ENCODE data around the gene PLPPR2. TPM values are rescaled to one million over a fixed set of nuclear protein-coding genes. Genes with fewer than 3 reads are reported as not detected.
"Not testable (repeated sequence)": the region's sequence is repeated elsewhere in the genome, so short reads cannot be mapped to it uniquely, and the experiment has no call there.

PLPPR2 gene
- total RNA-seq, 1 donor from 2014 or later = 28.2 TPM

DNA sequence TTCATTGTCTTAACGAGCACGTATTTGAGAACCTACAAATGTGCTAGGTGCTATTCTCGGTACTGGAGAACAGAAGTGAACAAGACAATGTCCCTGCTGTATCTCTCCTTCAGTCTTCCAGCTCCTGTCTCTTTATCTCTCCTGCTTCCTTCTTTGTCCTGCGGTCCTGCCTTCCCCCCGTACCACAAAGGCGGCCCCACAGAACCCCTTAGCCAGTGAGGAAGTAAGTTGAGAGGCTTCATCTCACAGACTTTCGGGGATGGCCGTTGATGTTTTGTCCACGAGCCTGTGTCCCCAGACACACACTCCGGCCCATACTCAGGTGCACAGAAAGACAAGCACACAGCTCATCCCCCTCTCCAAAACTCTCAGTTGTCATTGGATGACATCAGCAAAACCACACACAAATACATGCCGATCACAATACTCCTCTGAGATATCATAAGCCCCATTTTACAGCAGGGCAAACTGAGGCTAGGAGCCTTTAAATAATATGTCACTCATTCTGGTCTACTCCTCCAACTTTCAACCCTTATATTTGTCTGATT, 18.7 kb downstream of the PLPPR2 start:
- DNase-seq = no peak

DNA sequence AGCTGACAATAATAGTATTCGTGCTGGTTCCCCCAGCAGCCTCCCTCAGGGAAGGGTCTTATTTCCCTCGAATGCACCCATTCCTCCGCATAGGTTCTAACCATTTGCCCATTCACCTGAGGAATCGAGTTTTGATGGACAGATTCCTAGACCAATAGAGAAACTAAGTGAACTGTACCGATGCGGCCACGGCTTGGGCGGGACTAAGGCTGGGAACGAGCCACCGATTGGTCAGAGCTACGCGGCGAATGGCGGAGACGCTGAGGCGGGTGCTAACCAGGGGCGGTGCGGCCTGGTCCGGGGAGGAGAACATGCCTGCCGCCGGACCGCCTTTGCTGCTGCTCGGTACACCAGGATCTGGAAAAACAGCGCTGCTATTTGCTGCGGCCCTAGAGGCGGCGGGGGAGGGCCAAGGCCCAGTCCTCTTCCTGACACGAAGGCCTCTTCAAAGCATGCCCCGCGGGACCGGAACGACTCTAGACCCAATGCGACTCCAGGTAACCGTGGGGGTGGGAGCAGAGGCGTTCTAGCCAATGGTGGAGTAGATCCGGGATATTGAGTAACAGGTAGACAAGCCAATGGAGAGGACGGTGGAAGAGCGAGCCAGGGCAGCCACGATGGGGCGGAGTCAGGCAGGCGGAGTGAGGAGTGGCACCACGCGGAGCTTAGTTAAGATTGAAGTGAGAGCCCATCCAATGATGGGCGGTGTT, 19.4 kb downstream of the PLPPR2 start, which contains the start of gene SWSAP1:
Gene SWSAP1 (plus strand): TSS at position 234 of the 710 bp plus-strand sequence. CDS start 15 bp downstream, at position 249.
- DNase-seq = peak; percentile 99

DNA sequence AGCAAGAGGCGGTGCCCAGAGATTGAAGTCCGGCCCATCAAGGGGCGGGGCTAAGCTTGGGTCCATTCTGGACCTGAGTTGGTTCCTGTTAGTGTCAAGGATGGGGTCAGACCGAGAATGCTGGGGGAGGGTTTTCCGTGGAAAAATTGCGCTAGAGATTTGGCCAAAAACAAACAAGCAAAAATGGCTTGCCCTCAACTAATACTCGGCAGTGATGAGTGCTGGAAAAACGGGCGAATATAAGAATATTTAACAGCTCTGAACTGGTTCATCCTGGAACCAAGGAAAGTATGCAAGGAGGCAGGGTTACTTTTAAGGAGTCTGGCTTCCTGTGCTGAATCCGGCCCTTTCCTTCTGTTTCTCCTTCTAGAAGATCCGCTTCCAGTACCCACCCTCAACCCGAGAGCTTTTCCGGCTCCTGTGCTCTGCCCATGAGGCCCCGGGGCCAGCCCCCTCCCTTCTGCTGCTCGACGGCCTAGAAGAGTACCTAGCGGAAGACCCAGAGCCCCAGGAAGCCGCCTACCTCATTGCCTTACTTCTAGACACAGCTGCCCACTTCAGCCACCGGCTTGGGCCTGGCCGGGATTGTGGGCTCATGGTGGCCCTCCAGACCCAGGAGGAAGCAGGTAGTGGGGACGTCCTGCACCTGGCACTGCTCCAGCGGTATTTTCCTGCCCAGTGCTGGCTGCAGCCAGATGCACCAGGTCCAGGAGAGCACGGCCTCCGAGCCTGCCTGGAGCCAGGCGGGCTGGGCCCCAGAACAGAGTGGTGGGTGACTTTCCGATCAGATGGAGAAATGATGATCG, 20.1 kb downstream of the PLPPR2 start:
- no peak for DNase-seq

DNA sequence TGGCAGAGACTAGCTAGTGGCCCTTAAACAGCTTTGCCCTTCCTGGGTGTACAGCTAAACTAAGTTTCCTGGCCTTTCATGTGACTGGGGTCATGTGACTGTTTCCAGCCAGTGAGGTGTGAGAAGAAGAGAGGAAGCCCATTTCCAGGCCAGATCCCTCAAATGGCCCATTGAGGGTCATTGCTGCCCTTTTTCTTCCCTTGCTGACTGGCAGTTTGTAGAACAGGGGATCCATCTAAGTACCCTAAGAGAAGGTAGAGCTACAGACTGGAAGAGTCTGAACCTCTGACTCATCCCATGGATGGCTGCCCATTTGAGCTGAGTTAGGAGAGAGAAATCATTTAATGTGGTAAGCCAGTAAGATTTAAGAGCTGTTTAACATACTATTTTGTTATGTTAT, 22.0 kb downstream of the PLPPR2 start:
- no peak for DNase-seq

DNA sequence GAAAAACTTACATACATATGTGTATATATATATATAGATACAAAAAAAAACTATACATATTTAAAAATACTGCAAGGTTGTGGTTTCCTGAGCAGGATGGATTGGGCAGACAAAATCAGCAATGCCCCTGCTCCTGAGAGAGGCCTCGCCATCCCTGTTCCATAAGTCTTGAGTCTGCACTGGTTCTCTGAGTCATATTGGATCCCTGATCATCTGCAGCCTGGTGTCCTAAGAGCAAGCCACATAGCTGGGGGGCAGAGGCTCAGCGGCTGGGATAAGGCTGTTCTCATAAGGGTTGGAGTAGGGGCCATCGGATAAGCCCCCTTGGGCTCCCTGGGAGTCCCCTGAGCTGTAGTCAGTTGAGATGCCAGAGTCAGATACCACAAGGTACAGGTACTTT, 22.5 kb downstream of the PLPPR2 start:
- no peak for DNase-seq

DNA sequence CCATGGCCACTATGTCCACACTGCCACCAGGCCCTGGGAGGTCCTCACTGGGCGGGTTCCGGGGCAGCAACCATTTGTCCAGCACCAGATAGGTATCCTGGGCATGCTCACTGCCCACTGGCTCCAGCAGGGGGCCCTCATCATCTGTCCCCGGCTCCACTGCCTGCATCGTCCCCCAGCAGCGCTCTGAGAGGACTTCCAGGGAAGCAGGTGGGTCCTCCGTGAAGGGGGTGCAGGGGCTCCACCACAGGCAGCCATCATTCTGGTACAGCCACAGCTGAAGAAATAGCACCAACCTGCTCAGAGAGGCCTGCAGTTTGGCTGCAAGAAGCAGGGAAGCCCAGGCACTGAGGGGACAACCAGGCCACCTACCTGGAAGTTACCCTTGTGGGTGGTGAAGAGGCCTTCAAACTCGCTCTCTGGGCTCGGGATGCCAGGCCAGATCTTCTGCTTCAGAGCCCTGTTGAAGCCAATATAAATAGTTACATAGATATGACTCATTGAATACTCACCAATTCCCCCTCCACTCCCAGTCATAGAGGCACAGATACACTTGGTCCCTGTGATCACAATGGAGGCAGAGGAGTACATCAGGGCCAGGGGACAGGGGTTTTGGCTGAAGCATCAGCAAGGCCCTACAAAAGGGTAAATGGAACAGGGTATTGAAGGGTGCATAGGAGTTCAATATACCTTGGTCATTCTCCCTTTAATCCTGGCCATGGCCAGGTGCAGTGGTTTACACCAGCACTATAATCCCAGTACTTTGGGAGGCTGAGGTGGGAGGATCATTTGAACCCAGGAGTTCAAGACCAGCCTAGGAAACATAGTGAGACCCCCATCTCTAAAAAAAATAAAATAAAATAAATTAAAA, 23.3 kb downstream of the PLPPR2 start:
- DNase-seq = no peak

DNA sequence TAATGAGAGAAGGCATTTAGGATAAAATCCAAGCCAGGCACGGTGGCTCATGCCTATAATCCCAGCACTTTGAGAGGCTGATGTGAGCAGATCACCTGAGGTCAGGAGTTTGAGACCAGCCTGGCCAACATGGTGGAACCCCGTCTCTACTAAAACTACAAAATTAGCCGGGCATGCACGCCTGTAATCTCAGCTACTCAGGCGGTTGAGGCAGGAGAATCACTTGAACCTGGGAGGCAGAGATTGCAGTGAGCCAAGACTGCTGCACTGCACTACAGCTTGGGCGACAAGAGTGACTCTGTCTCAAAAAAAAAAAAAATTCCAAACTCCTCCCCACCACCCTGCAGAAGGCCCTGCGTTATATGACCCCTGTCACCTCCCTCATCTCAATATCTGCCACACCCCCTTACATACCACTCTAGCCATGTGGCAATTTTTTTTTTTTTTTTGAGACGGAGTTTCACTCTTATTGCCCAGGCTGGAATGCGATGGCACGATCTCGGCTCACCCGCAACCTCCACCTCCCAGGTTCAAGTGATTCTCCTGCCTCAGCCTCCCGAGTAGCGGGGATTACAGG, 24.1 kb downstream of the PLPPR2 start:
- not testable (repeated sequence) for DNase-seq

DNA sequence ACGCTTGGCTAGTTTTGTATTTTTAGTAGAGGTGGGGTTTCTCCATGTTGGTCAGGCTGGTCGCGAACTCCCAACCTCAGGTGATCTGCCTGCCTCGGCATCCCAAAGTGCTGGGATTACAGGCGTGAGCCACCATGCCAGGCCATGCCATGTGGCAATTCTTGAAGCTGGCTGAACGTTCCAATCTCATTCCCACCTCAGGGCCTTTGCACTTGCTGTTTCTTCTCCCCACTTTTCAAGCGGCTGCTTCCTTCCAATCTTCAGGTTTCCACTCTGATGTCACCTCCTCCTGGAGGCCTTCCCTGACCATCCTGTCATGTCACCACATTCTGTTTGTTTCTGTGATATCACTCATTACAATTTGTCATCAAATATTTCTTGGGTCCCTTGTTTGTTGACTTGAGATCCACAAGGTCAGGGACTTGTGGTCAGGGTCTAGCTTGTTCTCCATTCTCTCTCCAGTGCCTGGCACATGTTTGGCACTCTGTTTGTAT, 24.7 kb downstream of the PLPPR2 start:
- DNase-seq = no peak

DNA sequence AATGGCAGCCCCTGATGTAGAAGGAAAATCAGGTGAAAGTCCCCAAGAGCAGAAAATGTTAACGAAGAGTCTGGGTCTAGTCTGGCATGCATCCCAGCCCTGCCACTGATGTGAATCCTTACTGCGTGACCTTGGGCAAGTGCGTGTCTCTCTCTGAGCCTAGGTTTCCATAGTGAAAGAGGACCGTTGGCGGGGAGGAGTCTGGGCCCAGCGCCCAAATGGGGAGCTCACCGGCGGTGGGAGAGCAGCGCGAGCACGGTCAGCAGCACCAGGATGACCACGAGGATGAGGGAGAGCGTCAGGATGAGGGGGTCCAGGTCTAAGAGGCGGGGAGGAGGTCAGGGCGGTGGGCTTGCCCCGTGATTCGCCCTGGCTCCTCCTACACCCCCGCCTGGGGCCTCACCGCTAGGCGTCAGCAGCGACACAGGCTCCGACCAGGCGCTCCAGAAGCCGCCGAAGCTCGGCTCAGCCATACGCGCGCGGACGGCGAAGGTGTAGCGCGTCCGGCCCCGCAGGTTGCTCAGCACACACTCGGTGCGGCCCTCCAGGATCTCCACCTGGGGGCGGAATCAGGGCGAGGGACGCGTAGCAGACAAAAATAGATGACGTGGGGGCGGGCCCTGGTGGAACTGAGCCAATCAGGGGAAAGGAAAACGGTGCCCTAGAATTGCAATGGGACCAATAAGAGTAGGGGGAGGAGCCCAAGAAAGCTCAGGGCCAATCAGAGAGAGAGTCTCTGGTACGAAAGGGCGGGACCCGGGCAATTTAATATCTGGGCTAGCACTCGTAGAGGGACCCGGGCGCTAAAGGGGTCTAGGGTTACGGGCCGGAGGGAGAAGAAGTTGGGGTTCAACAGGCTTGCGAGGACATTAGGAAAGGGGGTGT, 25.7 kb downstream of the PLPPR2 start:
- DNase-seq = peak; percentile 89

DNA sequence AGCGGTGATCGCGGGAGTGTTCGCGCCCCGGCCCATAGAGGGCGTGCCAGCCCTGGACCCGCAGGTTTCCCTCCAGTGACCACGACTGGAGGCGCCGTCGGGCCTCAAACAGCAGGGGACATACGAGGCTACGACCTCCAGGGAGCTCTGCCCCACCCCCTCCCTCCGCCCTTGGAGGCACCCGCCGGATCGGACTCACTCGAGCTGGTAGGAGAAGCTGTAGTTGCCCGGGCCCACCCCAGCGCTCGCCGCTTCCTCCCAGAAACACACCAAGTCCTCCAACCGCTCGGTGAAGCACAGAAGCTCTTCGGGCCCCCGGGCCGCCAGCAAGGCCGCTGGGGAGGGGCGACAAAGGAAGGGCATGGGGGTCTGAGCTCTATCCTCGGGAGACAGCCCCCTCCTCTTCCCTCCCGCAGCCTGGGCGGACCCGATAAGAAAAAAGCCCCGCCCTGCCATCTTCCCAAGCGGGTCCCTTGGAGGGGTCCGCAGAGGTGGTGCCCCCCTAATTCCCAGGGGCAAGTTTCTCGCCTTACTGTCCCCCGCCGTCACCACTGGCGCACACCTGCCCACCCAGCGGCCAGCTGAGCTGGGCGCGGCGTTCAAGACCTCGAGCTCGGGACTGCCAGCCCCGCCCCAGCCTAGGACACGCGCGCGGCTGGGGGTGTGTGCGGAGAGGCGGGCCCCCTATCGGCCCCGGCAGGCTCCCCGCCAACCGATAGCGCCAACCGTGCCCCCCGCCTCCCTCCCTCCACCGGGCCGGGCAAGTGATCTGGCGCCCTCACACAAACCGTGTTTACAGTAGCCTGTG, 27.9 kb downstream of the PLPPR2 start:
- no peak for DNase-seq

DNA sequence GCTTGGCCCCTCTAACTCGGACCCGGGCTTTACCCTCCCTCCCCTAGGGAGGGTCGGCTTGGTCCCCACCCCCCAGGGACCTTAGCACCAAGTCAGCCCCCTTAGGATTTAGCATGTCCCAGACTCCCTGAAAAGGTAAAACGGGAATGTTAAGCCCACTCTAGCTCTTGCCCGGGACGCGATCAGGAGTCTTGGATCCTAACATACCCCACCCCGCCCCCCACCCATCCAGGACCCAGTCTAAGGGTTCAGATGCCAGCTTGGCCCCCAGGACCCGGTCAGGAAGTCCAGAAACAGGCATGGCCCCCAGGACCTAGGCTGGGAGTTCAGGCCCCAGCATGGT, 28.4 kb downstream of the PLPPR2 start:
- DNase-seq = no peak

DNA sequence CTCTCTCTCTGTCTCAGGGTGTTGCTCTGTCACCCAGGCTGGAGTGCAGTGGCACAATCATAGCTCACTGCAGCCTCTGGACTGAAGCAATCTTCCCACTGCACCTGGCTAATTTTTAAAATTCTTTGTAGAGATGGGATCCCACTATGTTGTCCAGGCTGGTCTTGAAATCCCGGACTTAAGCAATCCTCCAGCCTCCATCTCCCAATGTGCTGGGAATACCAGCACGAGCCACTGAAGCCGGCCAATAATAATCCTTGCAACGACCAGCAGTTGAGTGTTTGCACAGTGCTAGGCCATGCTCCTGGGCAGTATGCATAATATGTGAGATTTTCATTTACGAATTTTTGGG, 29.5 kb downstream of the PLPPR2 start:
- no peak for DNase-seq

DNA sequence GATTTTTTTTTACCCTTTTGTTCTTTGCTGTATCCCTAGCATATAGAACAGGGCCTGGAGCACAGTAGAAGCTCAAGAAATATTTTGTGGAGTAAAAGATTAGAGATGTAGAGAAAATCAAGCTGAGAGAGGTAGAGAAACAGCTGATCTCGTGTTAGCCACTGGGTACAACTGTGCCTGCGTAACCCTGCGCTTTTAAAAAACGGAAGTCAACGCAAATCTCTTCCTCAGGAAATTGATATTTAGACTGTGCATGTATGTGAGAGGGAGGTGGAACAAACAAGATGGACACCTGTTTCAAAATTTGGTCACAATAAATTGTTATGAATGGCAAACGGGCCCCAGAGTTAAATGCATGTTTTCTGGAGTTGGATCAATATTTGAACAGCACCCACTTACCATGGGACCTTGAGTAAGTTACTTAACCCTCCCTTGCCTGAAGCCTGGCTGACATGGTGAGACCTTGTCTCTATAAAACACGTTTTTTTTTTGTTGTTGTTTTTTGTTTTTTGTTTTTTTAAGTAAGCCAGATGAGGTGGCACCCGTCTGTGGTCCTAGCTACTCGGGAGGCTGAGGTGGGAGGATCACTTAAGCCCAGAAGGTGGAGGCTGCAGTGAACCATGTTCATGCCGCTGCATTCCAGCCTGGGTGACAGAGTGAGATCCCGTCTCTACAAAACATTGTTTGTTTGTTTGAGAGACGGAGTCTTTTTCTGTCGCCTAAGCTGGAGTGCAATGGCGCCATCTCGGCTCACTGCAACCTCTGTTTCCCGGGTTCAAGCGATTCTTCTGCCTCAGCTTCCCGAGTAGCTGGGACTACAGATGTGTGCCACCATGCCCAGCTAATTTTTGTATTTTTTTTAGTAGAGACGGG, 32.2 kb downstream of the PLPPR2 start:
- DNase-seq = no peak

DNA sequence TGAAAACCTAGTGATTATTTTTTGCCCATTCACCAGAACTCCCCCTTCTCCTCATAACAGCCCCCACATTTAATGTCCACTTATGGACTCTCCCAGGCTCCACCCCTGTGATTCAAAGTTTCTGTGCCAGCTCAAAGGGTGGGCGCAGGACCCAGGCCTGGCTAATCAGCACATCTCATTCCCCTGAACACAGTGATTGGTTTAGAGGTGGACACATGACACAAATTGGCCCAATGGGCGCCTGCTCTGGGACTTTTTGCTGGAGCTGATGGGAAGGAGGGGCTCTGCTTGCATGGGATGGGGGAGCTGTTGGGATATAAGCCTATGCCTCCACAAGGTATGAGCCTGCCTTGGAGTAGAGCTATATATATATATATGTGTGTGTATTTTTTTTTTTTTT, 35.1 kb downstream of the PLPPR2 start:
- no peak for DNase-seq

DNA sequence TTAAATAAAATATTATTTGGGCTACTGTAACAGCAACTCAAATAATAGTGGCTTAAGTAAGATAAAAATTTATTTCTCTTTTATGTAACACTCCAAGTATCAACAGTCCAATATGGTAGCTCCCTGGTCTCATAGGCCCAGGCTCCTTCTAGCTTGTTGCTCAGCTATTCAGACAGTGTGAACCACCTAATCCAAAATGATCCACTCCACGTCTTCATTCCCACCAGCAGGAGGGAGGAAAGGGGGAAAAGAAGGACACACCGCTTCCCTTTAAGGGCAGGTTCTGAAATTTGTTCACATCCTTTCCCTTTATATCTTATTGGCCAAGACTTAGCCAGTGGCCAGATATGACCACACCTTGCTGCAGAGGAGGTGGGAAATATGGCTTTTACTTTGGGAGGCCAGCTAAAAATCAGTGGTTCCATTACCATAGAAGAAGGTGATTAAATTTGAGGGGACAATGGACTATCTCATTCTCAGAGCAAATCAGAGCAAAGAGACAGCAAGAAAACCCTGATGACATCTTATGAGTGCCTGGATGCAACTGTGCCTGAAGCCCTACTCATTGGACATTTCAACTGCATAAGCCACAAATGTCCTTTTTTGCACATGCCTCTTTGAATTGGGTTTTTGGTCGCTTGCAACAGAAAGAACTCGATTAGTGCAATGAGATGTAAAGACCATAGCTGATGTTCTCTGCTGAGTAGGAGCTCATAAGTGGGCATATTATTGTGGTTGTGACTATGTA, 35.9 kb downstream of the PLPPR2 start:
- no peak for DNase-seq

DNA sequence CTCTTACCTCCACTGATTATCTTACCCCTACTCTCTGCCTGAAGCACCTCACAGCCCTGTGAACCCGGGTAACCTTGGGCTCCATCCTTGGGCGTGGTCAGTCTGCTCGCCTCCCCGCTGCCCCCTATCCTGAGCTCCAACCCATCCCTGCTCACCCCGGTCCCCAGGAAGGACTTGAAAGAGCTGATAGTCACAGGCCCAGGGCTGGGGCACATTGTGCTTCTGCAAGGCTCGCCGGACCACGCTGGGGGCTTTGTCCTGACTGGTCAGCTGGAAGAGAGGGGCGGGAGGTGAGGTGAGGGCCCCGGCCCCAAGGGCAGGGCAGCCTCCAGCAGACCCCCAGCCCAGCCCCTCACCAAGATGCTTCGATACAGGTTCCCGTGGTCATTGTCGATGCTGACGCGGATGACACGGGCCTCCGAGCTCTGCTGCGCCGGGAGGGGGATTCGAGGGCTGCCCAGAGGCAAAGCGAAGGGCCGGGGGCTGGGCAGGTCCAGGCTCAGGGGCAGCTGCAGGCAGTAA, 41.9 kb downstream of the PLPPR2 start:
- DNase-seq = no peak

DNA sequence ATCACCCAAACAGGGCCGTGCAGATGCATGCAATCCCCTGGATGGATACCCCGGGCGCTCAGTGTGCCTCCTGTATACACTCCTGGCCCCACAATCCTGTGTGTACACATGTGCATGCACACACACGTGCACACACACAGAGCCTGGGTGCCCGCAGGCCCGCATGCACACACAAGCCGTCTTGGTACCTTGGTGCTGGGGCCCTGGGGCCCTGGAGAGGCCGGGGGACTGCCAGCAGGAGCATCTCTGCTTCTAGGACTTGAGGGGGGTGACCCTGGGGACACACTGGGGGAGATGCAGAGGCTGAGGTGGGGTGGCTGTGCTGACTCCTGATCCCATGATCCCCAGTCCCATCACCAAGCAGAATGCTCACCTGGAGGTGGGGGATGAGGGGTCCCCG, 44.4 kb downstream of the PLPPR2 start:
- DNase-seq = no peak

DNA sequence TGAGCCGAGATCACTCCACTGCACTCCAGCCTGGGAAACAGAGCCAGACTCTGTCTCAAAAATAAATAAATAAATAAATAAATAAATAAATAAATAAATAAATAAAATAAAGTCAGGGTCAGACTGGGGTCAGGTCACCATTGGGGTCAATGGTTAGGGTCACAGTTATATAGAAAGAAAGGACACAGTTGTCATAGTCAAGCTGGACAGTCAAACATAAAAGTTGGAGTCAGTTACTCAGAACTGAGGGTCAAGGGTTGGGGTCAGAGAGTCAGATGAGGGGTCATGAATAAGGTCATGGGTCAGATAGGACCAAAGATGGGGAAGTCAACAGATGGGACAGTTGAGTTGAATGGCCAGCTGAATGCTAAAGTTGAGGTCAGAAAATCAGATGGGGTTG, 45.6 kb downstream of the PLPPR2 start:
- DNase-seq = no peak
